B cell (primary cell): Measurements from ENCODE around the gene GRIP2. TPM values are rescaled to one million over a fixed set of nuclear protein-coding genes. Genes with fewer than 3 reads are reported as not detected.

ENCODE experiments used
- polyA plus RNA-seq: library from polyadenylated mRNA; depleted of rRNA; stranded (reverse); fragments of >200 nt; gene quantifications from 2 replicates; pipeline ENCODE4 v1.2.3, GENCODE V29; 2012
- small RNA-seq: library from RNA; depleted of rRNA; stranded (forward); fragments of <200 nt; gene quantifications from one replicate; pipeline ENCODE3, GENCODE V24; 2012; ENCODE audit warnings: low replicate concordance, low read depth; ENCODE audit not compliant: insufficient read length
- total RNA-seq, 2 donors: library from RNA; stranded (reverse); fragments of 120-200 nt in 1 of 2; gene quantifications; 1 replicate in 1 of 2; 2 replicates in 1 of 2; pipeline versions ENCODE4 v1.2.3 to v1.2.4, GENCODE V29; 2013 to 2022

The GRIP2 gene
- total and polyA plus RNA-seq, 2 donors (not counting 1 experiment from before 2014, with no cell fraction given), result not detected

Small RNA genes lying within 50 kb of the gene (small RNA-seq; reads per million reads assigned to genes)
- not detected for gene RNU6-905P

Other genes starting within 250 kb of the GRIP2 start
- gene SLC6A6, start 137.7 kb downstream of the GRIP2 start, total RNA-seq, result 48.7 and 50.1 TPM in 2 replicates
- 31.3 and 34.2 TPM in 2 replicates for gene SLC6A6, start 137.7 kb downstream of the GRIP2 start, polyA plus RNA-seq
- gene CCDC174, start 111.4 kb upstream of the GRIP2 start, total RNA-seq, result 36.5 and 47.1 TPM in 2 replicates
- 9.9 and 25.6 TPM in 2 replicates for gene CCDC174, start 111.4 kb upstream of the GRIP2 start, polyA plus RNA-seq
- 0.27 and 0.34 TPM in 2 replicates for gene C3orf20, start 134.8 kb upstream of the GRIP2 start, total RNA-seq
- gene C3orf20, start 134.8 kb upstream of the GRIP2 start, polyA plus RNA-seq, result 0.12 TPM in 1 of 2 replicates, not detected in the other